NCI-H2196 (cell line): ENCODE data around the gene TBCE.
"Not testable (repeated sequence)": the region's sequence is repeated elsewhere in the genome, so short reads cannot be mapped to it uniquely, and the experiment has no call there.

Experiments
- DNase-seq: peaks from one replicate; lab custom pipeline; 2025; ENCODE audit not compliant: unreplicated experiment; lab: John Stamatoyannopoulos, UW

Gene TBCE

DNA sequence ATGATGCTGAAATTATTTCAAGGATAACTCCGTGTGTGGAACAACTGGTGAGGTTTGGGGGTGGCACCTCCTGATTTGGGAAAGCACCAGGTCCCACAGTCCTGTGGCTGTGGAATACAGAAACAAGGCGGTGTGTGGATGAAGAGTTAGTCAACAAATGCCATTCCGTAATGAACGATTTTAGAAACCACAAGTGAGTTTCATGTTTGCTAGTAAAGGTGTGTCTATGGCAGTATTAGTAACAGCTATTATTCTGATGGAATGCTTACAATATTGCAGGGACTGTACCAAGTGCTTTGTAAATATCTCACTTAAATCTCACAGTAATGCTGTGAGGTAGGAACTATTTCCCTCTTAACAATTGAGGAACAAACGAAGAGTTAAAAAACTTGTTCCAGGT is 83.2 kb downstream of the TBCE start:
- no peak for DNase-seq

DNA sequence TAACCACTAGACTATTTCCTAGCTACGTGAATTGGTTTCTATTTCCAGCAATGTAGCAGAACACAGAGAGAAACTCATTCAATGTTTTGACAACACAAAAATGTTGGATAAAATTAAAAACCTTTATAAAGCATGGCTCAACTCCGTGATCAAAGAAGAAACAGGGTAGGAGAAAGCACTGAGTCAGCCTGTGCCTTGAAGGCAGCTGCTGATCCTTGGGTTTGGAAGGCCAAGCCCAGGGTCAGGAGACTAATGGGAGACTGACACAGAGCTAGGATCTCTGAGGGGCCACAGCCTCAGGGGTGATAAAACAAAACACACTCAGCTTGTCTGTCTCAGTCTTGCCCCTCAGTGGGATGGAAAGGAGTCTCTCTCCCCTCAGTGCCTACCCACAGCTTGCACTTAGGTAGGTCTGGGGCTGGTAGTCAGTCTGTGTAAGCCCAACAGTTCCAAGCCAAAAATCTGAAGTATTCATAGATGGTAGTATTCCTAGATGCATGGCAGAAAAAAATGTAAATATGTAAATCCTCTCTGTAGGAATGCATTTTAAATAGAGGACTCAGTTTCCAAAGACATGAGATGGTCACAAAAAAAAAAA is 83.8 kb downstream of the TBCE start:
- DNase-seq = no peak

DNA sequence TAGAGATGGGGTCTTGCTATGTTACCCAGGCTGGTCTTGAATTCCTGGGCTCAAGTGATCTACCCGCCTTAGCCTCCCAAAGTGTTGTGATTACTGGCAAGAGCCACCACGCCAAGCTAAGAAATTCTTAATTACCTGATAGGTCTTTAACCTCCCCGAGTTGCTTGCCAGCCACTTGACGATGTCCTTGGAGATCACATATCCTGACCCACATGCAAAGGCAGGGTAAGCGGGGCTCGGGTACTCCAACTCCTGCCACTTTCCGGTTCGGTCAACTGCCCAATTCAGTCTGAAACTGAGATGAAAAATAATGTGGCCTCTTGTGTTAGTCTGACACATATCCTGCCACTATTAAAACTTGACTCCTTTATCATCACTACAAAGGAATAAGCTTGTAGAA is 86.8 kb downstream of the TBCE start:
- no peak for DNase-seq

DNA sequence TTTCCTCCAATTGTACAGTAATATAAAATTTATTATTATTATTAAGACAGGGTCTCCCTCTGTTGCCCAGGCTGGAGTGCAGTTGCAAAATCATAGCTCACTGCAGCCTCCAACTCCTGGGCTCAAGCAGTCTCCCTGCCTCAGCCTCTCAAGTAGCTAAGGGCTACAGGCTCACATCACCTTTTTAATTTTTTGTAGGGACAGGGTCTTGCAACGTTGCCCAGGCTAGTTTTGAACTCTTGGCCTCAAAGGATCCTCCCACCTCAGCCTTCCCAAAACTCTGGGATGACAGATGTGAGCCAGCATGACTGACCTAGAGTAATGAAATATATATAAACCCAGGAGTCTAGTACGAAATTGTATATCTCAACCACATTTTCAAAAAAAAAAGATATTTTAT is 87.9 kb downstream of the TBCE start:
- no peak for DNase-seq

DNA sequence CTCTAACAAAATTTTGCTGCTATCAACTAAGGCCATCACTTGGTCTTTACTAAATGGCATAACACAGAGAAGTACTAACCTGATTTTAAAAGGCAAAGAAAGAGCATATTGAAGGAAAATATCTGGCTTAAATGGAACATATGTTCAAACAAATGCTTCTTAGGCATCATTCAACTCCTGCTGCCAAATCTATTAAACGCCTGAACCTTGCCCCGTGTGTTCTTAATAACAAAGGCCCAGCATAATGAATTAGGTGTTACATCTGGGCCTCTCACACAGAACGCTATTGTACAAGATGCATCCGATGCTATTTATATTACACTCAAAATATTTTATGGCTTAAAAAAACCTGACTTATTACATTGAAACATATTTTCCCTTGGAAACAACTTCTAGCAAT is 88.6 kb downstream of the TBCE start:
- no peak for DNase-seq

DNA sequence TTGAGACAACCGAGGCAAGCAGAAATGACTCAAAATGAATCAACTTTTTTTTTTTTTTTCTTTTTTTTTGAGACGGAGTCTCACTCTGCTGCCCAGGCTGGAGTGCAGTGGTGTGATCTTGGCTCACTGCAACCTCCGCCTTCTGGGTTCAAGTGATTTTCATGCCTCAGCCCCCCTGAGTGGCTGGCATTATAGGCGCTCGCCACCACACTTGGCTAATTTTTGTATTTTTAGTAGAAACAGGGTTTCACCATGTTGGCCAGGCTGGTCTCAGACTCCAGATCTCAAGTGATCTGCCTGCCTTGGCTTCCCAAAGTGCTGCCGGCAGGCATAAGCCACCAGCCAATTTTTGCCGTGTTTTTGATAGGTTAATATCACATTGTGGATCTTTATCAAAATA is 90.6 kb downstream of the TBCE start:
- not testable (repeated sequence) for DNase-seq

DNA sequence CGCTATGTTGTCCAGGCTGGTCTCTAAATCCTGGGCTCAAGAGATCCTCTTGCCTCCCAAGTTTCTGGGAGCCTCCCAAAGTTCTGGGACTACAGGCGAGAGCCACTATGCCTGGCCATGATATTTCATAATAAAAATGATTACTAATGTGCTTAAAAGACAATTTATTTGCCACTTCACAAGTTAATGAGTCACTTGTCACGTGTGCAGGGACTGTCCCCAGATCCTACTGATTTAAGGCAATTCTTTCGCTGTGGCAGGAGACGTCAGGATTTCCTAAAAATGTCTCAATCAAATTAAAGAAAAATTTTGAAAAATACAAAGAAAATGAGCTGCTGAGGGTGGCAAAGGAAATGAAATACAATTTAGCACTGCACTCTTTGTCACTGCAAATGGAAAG is 93.5 kb downstream of the TBCE start:
- DNase-seq = no peak

DNA sequence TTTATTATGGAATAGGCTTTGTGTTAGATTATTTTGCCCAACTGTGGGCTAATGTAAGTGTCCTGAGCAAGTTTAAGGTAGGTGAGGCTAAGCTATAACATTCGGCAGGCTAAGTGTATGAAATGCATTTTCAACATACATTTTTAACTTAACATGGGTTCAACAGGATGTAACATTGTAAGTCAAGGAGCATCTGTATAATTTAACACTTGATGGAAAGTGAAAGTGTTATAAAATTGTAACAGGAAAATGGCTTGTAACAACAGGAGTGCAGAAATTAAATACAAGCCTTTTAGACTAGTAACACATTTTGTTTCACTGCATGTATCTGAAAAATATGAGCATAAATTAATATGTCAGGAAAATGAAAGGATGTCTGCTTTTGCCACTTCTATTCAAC is 94.7 kb downstream of the TBCE start:
- no peak for DNase-seq

DNA sequence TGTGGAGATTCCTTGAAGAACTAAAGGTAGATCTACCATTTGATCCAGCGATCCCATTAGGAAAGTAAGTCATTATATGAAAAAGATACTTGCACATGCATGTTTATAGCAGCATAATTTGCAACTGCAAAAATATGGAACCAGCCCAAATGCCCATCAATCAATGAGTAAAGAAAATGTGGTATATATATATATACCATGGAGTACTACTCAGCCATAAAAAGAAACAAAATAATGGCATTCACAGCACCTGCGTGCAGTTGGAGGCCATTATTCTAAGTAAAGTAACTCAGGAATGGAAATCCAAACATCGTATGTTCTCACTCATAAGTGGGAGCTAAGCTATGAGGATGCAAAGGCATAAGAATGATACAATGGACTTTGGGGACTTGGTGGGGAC is 95.6 kb downstream of the TBCE start:
- DNase-seq = not testable (repeated sequence)

DNA sequence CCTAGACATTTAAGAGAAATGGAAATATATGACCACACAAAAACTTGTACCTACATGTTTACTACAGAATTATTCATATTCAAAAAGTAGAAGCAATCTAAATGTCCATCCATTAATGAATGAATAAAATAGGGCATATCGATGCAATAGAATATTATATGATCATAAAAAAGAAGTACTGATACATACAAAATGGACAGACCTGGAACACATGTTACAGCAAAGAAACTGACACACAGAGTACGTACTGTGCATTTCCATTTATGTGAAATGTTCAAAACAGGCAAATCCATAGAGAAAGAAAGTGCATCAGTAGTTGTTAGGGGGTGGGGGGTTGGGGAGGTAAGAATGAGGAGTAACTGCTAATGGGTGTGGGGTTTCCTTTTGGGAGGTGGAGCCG is 97.8 kb downstream of the TBCE start:
- DNase-seq = no peak

DNA sequence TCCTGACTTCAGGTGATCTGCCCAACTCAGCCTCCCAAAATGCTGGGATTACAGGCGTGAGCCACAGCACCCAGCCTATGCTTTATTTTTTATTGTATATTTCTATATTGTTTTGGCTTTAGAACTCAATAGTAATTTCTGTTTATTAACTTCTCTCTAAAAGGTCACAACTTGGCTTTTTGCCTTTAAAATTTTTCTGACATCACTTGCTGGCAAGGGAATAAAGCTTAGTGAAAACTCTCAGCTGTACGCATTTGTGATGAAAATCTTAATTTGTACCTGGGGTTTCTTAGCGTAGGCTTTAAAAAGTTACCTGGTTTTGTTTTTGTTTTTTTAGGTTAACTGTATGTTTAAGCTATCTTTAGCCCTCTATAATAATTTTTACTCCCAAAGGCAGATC is 100.8 kb downstream of the TBCE start:
- DNase-seq = no peak

DNA sequence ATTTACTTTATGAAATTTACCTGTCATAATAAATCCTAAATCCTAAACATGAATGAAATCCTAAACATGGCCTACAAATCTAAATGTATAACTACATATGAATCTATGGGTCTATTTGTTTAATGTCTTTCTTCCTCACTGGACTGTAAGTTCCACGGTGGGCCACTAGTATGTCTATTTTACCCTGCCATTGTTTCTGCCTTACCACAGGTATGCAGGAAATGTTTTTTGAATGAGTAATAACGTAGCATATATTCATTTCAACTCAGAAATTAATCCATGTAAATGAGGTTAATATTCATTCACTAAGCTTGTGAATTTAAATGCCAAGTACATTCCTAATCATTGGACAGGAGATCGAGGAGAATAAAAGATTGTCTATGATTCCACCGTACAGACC is 101.7 kb downstream of the TBCE start:
- DNase-seq = no peak

DNA sequence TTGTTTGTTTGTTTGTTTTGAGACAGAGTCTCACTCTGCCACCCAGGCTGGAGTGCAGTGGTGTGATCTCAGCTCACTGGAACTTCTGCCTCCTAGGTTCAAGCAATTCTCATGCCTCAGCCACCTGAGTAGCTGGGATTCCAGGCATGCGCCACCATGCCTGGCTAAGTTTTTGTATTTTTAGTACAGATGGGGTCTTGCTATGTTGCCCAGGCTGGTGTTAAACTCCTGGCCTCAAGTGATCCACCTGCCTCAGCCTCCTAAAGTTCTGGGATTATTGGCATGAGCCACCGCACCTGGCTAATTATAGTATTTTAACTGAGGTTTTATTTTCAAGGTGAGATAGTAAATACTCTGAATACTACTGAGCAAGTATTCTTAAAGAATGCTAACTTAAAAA is 102.7 kb downstream of the TBCE start:
- not testable (repeated sequence) for DNase-seq

DNA sequence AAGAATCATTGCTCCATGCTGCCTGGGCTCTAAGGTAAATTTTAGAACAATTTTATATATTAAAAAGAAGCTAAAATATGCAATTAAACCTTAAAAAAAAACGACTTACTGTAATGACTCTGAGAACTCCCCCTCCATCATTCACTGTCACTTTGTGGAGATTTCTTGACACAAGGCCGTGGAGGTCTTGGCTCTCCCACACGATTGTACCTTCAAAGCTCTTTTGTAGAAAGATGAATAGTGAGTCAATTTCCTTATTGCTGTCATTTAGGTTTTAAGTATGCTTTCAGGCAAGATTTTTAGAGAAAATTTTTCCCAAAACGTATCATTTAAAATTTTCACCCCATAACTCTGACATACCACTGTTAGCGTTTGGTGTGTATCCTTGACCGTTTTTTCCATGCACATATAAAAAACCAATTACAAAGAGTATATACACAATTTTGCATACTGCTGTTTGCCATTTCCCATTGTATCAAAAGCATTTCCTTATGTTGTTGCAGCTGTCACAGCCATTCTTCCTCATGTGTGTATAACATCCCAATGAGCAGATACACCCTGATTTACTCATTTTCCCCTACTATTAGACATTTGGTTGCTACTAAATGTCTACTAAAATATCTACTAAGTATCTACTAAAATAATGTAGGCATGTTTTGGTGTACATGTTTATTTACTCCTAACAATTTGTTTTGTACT is 103.7 kb downstream of the TBCE start:
- no peak for DNase-seq

DNA sequence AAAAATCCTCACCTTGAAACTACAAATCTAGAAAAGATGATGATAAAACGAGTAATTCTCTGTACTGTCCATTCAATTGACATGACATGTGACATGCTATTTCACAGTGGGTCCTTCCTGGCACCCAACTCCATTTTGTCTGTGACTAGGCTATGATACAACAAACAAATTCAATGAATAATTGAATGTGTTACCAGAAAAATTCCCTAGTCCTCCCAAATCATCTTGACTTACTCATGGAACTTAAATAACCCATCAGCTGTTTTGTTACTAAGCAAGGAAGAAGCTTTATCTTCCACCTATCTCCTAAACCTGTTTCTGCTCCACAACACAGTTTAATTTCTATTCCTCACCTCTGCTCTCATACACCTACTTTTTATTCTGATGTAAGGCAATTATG is 106.6 kb downstream of the TBCE start:
- DNase-seq = no peak

DNA sequence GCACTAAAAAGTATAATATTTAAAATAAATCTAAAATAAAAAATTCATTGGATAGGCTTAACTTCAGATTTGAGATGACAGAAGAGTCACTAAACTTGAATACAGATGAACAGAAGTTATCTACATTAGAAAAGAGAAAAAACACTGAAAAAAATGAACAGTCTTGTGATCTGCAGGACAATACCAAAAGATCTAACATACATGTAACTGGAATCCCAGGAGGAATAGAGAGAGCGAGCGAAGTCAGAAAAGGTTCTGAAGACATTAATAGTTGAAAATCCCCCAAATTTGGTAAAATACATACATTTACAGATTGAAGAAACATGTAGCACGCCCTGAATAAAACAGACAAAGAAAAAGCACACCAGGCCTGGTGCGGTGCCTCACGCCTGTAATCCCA is 115.9 kb downstream of the TBCE start:
- no peak for DNase-seq

DNA sequence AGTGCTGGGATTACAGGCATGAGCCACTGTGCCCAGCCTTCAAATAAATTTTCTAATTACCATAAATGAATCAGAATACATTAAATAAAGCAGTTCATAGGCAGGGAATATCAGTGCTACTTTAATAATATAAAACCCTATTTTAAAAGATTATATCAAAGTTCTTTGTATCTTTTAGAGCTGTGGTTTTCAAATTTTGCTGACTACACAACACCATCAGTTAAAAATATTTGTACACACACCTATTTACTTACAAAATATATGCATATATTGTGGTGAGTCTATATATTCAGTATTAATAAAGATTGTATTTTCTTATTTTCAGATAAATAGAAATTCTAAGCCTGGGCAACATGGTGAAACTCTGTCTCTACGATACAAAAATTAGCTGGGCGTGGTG is 118.3 kb downstream of the TBCE start:
- DNase-seq = no peak

DNA sequence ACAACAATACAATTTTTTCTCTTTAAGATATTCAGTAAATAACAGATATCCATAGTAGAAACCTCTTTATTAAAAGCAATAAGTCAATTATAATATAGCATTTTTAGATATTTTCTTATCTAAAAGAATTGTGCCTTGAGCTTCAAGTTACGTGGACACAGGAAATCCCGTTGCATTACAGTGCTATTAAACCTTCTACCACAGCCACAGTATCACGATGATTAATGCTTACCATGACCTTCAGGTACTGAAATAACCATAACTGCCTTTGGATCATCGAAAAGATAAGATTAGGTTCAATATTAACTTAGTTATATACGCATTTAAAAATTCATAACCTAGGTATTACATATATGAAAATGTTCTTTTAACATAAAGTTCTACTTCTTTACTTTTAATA is 119.1 kb downstream of the TBCE start:
- no peak for DNase-seq

DNA sequence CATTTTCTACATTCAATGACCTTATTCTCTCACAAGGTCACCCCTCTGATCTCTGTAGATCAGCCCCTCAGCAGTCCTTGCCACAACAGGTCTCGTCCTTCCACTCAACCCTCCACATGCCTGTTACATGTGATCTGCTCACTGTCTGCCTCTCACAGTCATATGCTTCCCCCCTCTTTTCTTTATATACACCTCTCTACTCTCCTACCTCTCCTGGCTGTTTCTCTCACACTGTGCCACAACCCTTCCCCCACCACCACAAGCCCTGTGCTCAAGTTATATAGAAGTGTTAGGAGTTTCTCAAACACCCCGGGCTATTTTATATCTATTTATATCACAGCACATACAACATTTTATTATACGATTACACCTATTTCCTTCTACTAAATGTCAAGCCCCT is 124.4 kb downstream of the TBCE start:
- no peak for DNase-seq

DNA sequence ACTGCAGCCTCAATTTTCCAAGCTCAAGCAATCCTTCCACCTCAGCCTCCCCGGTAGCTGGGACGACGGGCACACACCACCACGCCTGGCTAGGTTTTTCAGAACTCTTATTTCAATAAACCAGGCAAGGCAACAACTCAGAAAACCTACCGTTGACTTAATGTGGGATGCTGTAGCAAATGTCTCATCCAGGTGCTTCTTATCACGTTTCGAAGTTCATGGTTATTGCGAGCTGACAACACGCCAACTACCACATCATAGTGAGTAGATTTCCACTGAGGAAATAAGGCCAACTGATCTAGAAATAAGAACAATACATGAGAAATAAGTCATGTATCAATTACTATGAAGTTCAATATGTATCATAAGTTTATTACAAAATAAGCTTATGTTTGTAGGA is 127.3 kb downstream of the TBCE start:
- no peak for DNase-seq

DNA sequence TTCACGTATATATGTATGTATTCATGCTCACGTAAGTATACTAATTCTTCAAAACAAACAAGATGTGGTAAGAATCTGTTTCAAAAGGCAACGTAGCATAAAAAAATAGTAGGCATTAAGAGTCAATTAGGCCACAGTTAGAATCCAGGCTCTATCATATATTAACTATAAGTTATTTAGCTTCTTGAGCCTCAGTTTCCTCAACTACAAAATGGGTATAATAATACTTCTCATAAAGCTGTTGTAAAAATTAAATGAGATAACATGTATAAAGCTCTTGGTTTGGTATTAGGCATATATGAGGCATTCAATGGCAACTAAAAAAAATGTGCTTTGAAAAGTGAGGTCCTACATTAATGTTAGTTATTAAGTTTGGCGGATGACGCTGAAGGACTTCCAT is 127.8 kb downstream of the TBCE start:
- no peak for DNase-seq

DNA sequence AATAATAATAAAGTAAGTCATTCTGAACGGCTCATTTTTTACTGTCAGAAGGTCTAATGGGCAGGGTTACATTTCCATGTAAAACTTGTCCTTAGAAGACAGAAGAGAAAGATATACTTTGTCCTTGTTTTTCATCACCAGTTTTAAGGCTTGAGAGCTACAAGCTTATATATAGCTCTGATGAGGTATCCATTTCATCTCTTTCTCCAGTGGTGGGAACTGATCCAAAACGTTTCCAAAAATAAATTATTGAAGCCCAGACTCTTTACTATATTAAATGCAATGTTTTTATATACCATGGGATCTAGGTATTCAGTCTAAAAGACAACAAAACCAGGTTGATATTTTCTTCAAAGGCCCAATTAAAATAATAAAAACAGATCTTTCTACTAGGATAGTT is 128.3 kb downstream of the TBCE start:
- DNase-seq = no peak

DNA sequence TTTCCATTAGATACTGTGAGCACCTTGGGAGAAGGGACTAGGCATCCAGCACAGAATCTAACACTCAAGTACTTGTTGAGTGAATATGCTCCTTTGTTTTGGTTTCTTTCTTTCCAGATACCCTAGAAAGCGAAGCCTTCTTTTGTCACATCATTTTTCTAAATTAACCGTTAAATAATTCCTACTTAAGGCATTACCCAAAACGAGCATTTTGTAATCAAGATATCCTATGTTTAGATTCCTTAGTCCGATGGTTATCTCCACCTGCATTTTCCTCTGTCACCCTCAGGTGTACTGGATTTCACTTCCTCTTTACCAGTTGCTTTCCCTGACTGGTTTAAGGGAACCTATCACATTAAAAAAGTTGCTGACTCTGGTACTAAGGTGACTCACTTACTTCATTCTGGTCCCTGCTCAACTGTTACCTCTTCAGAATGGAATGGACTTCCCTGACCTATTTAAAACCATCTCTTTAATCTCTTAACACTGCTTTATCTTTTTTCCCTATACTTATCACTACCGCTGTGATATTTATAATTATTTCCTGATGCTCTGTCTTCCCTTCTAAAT is 133.8 kb downstream of the TBCE start:
- no peak for DNase-seq
